Colonic mucosa (tissue), 4 donors: ENCODE data around the gene RNU6-9. TPM values are rescaled to one million over a fixed set of nuclear protein-coding genes. Genes with fewer than 3 reads are reported as not detected.
"Not testable (repeated sequence)": the region's sequence is repeated elsewhere in the genome, so short reads cannot be mapped to it uniquely, and the experiment has no call there.

Experiments
- DNase-seq: peaks from one replicate; pipeline ENCODE4 v3.0.0-alpha.2; 2020
- H3K27ac ChIP-seq: fragments of 200-600 bp; one replicate; pipeline ENCODE4 v1.8.0; 2021
- H3K27me3 ChIP-seq: fragments of 200-600 bp; one replicate; pipeline ENCODE4 v1.8.0; 2021
- H3K36me3 ChIP-seq: fragments of 200-600 bp; one replicate; pipeline ENCODE4 v1.8.0; 2021
- H3K4me1 ChIP-seq: fragments of 200-600 bp; one replicate; pipeline ENCODE4 v1.8.0; 2021; ENCODE audit warnings: mild to moderate bottlenecking
- H3K4me3 ChIP-seq: fragments of 200-600 bp; one replicate; pipeline ENCODE4 v1.8.0; 2021
- H3K9ac ChIP-seq, 2 donors: one replicate each; pipeline ENCODE4 v1.7.0; 2013; ENCODE audit warnings: control low read depth in 2 of 2, low read depth in 2 of 2, low read length in 2 of 2
- H3K9me3 ChIP-seq: fragments of 200-600 bp; one replicate; pipeline ENCODE4 v1.8.0; 2021
- intact Hi-C: fragments of 100-400 bp; cut with DNase I; formaldehyde crosslinking; loops from one replicate; pipeline ENCODE4 v1.14.1; 2022
- total RNA-seq, 2 donors: library from RNA; stranded (reverse); fragmentation: NEBNext Ultra II Directional in 1 of 2; extraction: Animal tissue kit (Norgen Biotek cat#: 25700) in 1 of 2; gene quantifications; one replicate each; pipeline ENCODE4 v1.2.1, GENCODE V29; 2021
- TF ChIP-seq, protein P1 (sequence below): fragments of 200-600 bp; IDR thresholded peaks from one replicate; pipeline ENCODE4 v1.8.0; 2022; ENCODE audit warnings: antibody characterized with exemption, mild to moderate bottlenecking
- donor health status: healthy.
- donor health status: DM: no; HTN: no; CAD: no.
- donor health status: DM: no; HTN: no; CAD: no.

RNU6-9 gene
- total RNA-seq, 2 donors from 2014 or later, result not detected

DNA sequence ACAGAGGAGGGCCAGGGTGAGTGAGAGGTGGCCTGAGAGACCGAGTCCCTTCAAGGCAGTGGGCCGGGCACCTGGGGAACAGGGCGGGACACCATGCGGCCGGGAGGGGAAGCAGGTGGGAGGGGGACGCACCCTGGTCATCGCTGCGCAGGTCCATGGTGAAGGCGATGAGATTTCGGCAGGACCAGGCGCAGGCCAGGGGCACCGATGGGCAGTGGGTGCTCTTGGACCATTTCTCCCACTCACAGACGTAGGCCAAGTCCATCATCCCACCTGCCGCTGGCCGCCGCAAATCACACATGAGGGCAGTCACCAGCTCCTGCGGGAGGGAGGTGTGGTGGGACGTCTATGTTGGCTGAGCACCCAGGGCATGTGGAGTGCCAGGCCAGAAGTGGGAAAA, 2.5 kb upstream of the RNU6-9 start:
- Histone ChIP-seq H3K27ac (no peak overlapping the region), H3K27me3 (no peaks in the 10 kb centered on the region), H3K36me3 (peaks cover 4% of the 10 kb centered on the region), H3K4me3 (no peak overlapping the region), H3K9me3 (no peaks in the 10 kb centered on the region), H3K4me1 (peaks cover 5% of the 10 kb centered on the region), H3K9ac (no peak overlapping the region)
- TF ChIP-seq, protein P1, sequence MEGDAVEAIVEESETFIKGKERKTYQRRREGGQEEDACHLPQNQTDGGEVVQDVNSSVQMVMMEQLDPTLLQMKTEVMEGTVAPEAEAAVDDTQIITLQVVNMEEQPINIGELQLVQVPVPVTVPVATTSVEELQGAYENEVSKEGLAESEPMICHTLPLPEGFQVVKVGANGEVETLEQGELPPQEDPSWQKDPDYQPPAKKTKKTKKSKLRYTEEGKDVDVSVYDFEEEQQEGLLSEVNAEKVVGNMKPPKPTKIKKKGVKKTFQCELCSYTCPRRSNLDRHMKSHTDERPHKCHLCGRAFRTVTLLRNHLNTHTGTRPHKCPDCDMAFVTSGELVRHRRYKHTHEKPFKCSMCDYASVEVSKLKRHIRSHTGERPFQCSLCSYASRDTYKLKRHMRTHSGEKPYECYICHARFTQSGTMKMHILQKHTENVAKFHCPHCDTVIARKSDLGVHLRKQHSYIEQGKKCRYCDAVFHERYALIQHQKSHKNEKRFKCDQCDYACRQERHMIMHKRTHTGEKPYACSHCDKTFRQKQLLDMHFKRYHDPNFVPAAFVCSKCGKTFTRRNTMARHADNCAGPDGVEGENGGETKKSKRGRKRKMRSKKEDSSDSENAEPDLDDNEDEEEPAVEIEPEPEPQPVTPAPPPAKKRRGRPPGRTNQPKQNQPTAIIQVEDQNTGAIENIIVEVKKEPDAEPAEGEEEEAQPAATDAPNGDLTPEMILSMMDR, result no peak
- DNase-seq, result no peak
- intact Hi-C loops, result no loop called here

GRCh38 chr19:891421-892200, 1.7 kb upstream of the RNU6-9 start:
- intact Hi-C loops, H3K9me3 ChIP-seq, H3K27me3 ChIP-seq, H3K4me1 ChIP-seq, H3K36me3 ChIP-seq: not testable (repeated sequence)
- DNase-seq, result peak; percentile 78
- H3K9ac ChIP-seq, result peak overlapping the region; percentile 70 to 88
- peak overlapping the region; percentile 82 for H3K4me3 ChIP-seq
- peak overlapping the region; percentile 91 for H3K27ac ChIP-seq

- Histone ChIP-seq H3K36me3 (peaks cover 4% of the 10 kb centered on the region), H3K9me3 (no peaks in the 10 kb centered on the region), H3K9ac (peak overlapping the region; percentile 70 to 88), H3K27ac (peak overlapping the region; percentile 91), H3K4me1 (peaks cover 5% of the 10 kb centered on the region), H3K4me3 (peak overlapping the region; percentile 82), H3K27me3 (no peaks in the 10 kb centered on the region)
- TF ChIP-seq, protein P1, result no peak
- intact Hi-C loops, result no loop called here
- no peak for DNase-seq
Observed at GRCh38 chr19:892243-892893, 916 bp upstream of the RNU6-9 start.

DNA sequence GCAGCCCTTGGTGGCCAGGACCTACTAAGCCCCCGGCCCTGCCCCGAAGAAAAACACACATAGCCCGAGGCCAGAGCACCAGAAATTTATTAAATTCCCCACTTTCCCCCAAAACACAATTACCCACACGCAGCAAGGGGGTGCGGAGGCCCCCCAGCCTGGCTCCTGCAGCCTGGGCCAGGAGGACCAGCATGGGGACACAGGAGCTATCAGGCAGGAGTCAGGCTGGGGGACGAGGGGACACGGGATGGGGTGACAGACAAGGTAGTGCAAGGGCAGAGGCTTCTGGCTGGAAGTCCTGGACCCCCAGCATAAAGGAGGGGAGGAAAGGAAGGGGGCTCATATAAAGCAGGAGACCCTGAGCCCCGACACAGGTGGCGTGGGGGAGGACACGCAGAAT, 3.1 kb downstream of the RNU6-9 start:
- no peak for DNase-seq
- intact Hi-C loops, result no loop called here

DNA sequence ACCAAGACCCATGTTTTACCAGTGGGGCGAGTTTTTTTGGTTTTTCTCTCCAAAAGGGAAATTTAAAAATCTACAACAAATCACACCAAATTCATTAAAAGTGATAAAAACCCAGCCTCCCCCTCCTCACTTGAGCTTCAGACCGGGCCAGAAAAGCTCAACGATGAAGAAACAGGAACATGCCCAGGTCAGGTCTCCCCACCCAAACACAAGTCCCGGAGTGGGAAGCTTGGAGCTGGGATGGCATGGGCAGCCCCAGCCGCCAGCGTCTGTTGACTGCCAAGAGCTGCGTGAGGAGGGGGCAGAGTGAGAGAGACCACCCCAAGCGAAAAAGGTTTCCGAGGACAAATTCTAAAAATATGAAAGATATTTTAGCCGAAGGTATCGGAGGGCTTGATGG, 3.7 kb downstream of the RNU6-9 start:
- intact Hi-C loops, result no loop called here
- Histone ChIP-seq H3K4me1 (no peaks in the 10 kb centered on the region), H3K36me3 (no peaks in the 10 kb centered on the region), H3K27ac (no peak overlapping the region), H3K4me3 (no peak overlapping the region), H3K9me3 (no peaks in the 10 kb centered on the region), H3K9ac (no peak overlapping the region), H3K27me3 (no peaks in the 10 kb centered on the region)
- TF ChIP-seq, protein P1, result no peak
- no peak for DNase-seq

More for the DNA sequence above, 3.1 kb downstream of the RNU6-9 start:
- Histone ChIP-seq H3K4me3 (no peak overlapping the region), H3K9ac (no peak overlapping the region), H3K27ac (no peak overlapping the region), H3K36me3 (no peaks in the 10 kb centered on the region), H3K4me1 (no peaks in the 10 kb centered on the region), H3K9me3 (no peaks in the 10 kb centered on the region), H3K27me3 (no peaks in the 10 kb centered on the region)
- TF ChIP-seq, protein P1, result no peak
